Mesangial cell (primary cell): Measurements from ENCODE around the gene NT5C3A. TPM values are rescaled to one million over a fixed set of nuclear protein-coding genes. Genes with fewer than 3 reads are reported as not detected.

ENCODE experiments used
- total RNA-seq: library from RNA; depleted of rRNA; stranded (reverse); fragments of >200 nt; gene quantifications from 2 replicates; pipeline ENCODE4 v1.2.3, GENCODE V29; 2015

The NT5C3A gene
- total RNA-seq, result 8.0 and 15.0 TPM in 2 replicates

DNA sequence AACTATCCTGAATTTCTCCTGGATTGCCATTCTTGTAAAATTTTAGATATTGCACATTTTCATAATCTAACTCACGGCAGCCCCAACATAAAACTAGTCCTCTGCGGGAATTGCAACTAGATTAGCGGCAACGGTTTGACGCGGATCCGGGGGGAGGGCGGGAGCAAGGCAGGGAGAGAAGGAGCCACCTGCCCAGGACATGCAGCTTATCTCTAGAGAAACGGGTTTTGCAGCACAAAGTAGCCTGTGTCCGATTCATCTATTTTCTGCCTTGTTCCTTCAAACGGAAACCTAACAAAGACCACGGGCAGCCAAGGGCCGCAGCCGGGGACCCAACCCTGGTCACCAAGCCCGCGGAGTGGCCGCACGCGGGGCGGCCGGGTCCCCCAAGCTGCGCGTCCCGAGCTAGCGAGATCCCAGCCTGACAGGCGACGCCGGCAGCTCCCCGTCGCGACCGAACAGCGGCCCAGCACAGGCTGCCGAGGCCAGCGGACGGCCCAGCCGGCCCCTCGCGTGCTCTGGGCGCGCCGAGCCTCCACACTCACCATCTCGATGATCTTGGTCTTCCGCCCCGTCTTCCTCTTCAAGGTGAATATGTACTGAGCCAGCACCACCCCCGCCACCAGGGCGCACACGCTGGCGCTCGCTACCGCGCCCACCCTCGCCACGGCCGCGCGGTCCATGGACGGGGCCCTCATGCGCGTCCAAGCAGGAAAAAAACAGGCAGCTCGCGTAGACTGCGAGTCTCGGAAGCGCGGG, at the start of gene NT5C3A:
Gene NT5C3A (minus strand): TSS at position 754 of the 759 bp plus-strand sequence. CDS start 71 bp downstream, at position 683.

DNA sequence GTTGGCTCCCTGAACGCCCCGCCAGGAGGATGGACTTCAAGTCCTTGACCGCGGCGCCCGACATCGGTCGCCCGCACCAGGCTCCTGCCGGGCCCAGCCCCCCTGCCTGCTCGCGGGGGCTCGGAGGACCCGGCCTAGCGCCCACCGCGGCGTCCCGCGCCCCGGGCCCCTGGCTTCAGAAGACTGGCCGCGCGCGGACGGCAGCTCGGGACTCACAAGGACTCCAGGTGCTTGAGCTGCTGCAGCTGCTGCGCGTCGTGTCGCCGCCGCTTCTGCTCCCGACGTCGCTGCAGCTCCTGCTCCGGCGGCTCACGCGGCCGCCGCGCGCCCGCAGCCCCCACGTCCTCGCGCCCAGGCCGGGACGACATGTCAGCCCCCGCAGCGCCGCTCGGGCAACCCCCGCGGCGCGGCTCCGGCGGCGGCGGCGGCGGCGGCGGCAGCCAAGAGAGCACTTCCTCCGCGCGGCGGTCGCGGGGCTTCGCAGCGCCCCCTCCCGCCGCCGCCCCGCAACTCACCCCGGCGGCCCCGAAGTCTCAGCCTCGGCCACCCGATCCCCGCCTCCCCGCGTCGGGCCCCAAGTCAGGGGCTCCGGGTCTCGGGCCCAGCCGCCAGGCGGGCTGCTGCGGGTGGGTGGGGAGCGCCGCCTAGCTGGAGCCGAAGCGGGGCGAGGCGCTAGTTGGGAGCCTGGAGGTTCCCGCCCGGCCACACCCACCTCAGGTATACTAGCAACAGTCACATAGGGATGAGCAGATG, 46.6 kb upstream of the NT5C3A start, which contains the start of gene RP9:
Gene RP9 (minus strand): TSS at position 400 of the 753 bp plus-strand sequence. CDS start 32 bp downstream, at position 368.

Other genes starting within 250 kb of the NT5C3A start
- 17.2 and 18.7 TPM in 2 replicates for gene KBTBD2, start 171.0 kb downstream of the NT5C3A start, total RNA-seq
- 91.4 and 175 TPM in 2 replicates for gene FKBP9, start 105.3 kb downstream of the NT5C3A start, total RNA-seq
- gene RP9, start 46.6 kb upstream of the NT5C3A start, total RNA-seq, result 7.0 and 7.1 TPM in 2 replicates
- gene BBS9, start 66.8 kb upstream of the NT5C3A start, total RNA-seq, result 5.1 and 12.9 TPM in 2 replicates